Fibroblast of skin of scalp (primary cell): ENCODE results near the gene TREX2.

ENCODE experiments used
- DNase-seq: peaks from one replicate; pipeline ENCODE4 v3.0.0-alpha.2; 2013

The TREX2 gene

DNA sequence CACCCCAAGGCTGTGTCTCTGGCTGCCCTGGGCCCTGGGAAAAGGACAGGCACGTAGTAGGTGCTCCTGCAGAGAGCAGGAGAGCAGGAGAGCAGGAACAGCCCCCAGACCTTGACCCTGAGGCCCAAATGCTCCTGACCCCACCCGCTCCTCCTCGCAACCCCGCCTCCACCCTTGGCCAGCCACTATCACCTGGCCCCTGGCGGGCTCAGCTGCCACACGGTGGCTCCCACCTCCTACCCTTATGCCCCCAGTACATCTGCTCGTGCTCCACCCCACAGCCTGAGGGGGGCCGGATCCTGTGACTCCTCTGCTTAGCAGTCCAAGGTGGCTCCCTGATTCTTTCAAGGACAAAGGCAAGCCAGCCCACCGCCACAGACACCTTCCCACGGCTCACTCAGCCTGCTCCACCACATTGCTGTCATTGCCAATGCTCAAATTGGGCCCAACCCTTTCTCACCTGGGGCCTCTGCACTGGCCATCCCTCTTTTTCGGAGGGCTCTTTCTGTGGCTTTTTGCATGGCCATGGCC lies 30.0 kb upstream of the TREX2 start:
- no peak for DNase-seq

DNA sequence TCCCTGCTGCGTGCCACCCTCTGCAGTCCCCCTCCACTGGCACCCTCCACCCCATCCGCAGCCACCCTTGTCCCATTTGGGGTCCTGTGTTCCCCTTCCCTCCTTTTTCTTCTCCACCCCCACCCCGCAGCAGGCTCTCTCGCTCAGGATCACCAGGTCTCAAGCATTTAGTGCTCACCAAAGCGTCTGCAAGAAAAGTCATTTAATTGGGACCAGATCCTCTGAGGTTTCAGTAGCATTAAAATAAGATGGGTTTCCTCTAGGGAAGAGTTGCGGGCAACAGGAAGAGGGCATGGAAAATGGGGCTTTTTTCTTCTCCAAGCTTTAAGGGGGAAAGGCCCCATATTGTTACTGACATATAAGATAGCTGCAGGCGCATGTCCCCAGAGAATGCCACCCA lies 29.4 kb upstream of the TREX2 start:
- DNase-seq, result peak; percentile 53

DNA sequence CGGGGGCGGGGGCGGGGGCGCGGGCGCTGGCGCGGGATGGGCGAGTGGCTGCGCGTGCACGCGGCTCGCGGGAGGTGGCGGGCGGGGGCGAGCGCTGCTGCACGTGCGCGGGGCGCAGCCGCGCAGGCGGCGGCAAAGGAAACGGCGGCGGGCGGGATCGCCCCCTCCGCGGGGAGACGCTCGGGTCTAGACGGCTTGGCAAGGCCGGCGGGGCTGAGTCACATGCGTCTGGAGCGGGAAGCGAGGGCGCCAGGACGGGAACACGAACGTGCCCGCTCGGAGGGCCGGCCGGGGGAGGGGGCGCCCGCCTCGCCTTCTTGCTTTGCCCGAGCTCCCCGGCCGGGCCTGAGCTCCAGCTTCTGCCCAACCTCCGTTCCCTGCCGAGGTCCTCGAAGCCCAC lies 28.9 kb upstream of the TREX2 start:
- DNase-seq, result peak; percentile 83

DNA sequence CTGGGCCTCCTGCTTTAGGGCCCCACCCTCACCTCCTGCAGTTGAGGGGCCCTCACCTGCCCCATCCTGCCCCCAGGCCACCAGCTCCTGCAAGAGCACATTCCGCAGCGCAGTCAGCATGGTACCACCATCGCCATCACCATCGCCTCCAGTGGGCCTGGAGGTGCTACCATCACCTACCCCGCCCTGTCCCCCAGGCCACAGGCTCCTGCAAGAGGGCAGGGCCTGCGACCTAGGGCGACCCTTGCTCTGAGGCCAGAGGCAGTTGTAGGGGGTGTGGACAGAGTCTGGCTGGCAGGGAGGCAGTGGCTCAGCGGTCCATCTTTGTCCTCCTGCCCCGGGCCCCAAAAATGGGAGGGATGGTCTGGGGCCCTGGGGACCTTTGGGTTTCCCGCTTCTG lies 28.4 kb upstream of the TREX2 start:
- DNase-seq, result no peak

DNA sequence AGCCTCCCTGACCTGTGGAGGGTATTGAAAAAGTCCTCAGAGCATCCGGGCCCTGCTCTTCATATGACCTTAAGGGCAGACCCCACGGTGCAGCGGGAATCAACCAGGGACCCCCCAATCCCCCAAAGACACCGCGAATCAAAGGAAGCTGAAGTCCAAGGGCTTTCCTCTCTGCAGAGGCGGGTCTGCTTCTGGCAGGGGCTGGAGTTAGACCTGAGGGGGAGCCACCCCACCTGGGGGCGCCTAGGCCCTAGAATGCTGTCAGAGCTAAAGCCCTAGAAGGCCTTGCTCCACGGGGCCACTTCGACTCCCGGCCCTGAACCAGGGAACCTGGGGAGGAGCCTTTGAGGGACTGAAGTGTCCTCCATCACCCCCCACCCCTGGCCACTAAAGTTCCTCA lies 27.3 kb upstream of the TREX2 start:
- DNase-seq, result no peak

DNA sequence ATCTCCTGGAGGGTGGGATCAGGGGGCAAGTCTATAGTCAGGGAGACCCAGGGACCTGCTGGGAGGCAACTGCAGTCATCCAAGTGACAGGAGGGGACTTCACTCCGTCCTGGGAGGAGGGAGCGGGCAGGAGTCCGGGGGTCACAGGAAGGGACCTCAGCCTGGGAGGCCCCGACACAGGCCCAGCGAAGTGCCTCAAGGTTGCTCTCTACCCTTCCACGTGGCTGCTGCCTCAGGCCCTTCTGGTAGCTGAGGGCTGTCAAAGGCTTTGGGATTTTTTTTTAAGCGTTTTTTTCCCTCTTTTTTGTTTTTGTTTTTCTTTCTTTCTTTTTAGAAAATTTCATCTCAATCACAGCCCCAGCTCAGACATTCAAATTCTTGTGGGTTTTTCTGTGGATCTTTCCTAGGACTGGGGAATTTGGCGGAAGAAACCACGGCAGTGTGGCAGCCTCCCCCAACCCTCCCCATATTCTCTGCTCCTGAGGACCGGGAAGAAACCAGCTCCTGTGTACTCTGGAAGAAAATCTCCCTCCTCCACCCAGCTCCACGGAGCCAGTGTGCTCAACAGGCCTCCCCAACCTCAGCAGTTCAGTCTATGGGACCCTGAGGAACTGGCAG lies 25.9 kb upstream of the TREX2 start:
- DNase-seq, result peak; percentile 86

DNA sequence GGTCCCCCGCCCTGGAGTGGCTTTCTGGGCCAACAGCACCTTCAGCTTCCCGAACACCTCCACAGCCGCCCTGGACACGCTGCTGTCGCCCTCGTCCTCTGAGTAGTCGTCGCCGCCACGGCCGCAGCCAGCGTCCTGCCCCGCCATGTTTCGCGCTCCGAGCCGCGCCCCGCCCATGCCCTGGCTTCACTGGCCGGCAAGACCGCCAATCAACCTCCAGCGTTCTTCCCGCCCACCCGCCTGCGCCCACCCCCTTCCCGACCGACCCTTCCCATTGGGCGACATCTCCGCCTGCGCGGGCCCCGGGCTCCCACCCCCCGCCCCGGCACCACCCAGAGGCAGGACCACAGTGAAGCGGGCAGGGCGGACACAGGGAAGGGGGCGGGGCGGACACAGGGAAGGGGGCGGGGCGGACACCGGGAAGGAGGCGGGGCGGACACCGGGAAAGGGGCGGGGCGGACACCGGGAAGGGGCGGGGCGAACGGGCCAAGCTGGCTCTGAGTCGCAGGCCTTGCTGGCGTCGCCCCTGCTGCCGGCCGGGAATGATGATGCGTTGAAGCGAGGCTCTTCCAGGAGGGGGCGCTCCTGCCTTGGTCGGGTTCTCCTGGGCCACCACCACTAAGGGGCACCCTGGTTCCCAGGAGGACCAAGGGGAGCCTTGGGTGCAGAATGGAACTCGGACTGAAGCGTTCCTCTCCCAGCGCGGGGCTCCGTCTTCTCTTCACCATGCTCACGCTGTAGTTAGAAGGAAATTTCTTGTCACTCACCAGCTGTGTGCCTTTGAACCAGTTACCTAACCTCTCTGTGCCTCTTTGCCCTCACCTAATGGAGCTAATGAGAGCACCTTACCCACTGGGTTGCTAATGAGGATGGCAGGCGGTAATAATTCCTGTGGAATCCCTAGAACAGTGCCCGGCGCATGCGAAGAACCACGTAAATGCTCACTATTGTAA lies 24.8 kb upstream of the TREX2 start, which contains the start of gene HAUS7:
Gene HAUS7 (minus strand): TSS at position 166 of the 953 bp plus-strand sequence. CDS start 19 bp downstream, at position 147.
- peak; percentile 94 for DNase-seq

DNA sequence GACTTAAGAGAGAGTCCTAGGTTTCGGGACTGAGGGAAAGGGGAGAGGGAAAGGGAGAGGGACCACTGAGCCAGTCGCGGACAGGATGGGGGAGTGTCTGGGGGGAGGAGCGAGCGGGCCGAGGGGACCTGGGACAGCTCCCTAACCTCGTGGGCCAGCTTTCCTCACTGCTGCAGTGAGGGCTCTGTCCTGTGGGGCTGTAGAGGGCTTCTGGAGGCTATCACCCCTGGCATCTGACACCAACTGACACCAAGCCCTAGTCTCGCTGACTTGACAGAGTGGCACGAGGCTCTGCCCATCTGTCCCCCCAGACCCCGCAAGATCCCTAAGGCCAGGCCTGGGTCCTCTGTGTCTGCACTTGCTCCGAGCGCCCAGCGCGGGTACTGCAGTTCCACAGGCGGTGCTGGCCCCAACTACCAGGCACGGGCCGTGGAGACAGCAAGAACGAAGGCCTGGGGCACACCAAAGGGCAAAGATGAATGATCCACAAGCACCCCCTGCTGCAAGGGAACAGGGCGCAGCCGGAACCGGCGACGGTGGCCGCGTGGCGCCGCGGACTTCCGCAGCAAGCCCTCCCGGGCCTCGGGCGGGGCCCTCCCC lies 24.1 kb upstream of the TREX2 start:
- peak; percentile 23 for DNase-seq

DNA sequence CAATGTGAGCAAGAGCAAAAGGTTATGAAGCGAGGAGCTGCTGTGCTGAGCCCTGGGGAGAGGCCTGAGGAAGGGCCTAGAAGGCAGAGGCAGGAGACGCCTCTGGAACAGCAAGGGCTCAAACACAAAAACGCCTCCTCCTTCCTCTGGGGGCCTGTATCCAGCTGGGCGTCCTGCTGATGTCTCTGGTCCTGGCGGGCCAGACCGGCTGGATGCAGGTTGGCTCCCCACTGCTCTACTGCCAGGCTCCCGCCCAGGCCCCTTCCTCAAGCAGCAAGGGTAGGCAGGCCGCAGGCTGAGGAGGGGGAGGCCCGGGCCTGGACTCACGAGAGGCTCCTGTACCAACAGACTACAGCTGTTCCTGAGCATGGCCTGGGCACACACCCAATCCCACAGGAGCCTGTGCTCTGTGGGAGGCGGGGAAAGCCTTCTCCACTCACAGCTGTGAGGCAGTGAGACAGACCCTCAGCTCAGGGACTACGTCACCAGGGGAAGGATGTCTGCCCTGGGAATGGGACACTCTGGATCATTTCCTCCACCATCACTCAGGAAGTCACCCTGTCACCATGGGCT lies 22.2 kb upstream of the TREX2 start:
- peak; percentile 40 for DNase-seq

DNA sequence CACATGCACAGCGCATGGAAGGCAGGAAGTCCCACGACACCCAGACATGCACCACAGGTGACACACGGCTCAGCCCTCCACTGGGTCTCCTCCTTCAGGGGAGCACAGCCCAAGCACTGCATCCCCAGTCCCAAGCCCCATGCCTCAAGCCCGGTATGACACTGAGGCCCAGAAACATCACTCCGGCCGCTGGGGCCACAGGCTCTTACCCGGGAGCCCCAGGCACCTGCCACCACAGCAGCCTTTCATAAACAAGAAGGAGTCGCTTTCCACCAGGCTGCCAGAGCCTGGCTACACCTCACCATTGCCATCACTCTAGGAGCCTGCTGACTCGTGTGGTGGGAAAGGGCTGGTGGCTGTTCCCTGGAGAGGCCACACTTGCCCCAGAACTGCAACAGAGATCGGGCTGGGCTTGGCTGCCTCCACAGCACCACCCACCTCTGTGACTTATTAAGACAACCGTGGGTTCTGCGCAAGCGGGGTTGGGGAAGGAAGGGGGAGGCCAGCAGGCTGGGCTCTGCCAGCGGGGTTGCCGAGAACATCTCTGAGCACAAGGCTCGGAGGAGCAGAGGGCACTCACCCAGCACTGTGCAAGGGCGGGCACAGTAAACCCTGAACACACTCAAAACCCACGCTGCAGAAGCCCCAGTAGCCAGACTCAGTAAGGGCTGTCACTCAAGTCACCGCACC lies 20.0 kb upstream of the TREX2 start:
- peak; percentile 22 for DNase-seq

DNA sequence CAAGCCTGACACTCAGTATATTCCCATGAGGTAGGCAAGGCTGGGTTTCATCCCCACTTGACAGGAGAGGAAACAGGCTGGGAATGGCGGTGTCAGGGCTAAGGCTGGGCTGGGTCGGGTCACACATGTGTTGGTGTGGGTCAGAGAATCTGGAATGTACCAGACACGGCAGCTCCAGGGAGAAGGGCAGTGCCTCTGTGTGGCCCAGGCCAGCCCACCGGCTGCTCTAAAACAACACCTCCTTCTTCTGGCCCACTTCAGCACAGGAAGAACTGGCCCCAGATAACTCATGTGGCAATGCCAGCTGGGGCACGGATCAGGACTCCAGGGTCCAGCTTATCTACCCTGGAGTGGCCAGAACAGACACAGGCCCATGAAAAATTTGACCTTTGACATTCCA lies 18.3 kb upstream of the TREX2 start:
- DNase-seq, result no peak

DNA sequence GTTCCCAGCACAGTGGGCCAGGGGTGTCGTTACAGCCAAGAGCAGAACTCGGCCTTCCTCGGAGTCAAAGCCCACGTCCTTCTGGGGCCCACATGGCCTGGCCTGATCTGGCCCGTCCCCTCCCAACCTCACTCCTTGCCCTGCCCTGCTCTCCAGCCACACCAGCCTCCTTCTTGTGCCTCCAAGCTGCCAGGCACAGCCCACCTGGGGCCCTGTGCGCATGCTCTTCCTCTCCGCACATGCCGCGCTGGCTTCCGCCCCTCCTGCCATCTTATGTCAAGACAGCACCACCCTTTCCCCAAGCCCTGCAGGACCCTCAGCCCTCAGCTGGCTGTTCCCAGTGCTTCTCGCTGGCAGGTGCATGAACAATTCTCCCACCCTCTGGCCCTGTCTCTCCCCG lies 17.7 kb upstream of the TREX2 start:
- DNase-seq, result no peak

DNA sequence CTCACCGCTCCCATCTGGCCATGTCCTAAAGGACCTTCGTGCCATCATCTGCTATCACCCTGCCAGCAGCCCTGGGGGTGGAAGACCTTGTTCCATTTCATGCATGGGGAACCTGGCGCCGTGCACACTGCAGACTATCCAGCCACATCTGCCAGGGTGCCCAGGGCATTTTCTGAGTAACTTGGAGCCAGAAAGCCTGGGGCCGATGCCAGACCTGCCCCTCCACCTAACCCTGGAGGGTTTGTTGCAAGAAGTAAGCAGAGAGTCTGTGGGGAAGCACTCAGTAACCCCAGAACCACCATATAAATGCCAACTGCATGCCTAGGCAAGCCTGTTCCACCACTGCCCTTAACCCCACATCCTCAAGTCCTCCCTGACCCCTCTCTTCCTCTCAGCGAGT lies 17.2 kb upstream of the TREX2 start:
- no peak for DNase-seq

DNA sequence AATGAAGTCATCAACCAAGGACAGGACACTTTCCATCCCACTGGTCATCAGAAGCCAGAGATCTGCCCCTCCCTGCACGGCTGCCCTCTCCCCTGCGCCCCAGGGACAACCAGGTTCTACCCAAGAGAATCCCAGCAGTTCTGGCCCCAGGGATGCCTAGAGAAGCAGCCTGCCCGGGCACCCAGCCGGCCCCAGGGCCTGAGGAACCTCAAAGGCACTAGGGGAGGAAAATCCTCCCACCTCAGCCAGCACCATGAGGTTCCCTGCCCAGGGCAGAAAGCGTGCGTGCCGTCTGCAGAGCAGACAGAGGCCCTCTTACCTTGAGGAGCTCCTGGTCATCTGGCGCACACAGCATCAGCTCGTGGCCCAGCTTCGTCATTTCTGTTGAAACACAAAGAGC lies 16.4 kb upstream of the TREX2 start:
- no peak for DNase-seq

DNA sequence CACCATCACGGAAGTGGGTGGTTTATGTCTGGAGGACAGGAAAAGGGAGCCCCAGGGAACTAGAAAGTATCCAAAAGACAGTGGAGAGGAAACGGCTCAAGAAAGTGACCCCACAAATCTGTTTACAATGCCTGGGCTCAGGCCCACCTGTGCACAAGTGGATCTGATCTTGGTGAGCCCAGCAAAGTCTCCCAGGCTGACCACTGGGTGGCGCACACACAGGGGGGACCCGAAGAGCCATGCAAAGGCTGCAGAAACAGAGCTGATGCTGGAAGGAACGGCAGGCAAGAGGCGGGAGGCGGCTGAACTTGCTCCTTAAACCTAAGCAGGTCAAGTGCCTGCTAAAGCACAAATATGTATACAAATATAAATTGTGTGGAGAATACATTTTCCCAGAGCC lies 15.0 kb upstream of the TREX2 start:
- peak; percentile 51 for DNase-seq

DNA sequence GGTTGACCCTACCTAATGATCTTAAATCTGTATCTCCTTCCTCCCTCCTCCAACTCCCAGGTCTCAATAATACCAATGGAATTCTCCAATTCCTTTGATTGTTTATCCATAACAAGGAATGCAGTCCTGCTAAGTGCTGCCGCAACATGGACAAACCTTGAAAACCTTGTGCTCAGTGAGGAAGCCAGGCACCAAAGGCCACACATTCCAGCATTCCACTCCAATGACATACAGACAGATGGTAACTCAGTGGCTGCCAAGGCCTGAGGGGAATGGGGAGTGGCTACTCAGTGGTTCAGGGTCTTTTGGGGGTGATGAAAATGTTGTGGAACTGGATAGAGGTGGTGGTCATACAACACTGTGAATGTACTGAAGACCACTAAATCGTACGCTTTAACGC lies 14.1 kb upstream of the TREX2 start:
- DNase-seq, result peak; percentile 69

DNA sequence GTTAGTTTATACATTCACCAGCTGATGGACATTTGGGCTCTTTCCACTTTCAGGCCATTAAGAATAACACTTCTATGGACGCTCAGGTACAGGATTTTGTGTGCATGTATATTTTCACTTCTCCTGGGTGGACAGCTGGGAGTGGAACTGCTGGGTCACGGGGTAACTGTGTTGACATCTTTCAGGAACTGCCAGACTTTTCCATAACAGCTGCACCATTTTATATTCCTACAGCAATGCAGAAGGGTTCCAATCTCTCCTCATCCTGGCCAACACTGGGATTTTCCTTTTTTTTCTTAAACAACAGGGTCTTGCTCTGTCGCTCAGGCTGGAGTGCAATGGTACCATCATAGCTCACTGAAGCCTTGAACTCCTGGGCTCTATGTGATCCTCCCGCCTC lies 12.6 kb upstream of the TREX2 start:
- DNase-seq, result no peak

DNA sequence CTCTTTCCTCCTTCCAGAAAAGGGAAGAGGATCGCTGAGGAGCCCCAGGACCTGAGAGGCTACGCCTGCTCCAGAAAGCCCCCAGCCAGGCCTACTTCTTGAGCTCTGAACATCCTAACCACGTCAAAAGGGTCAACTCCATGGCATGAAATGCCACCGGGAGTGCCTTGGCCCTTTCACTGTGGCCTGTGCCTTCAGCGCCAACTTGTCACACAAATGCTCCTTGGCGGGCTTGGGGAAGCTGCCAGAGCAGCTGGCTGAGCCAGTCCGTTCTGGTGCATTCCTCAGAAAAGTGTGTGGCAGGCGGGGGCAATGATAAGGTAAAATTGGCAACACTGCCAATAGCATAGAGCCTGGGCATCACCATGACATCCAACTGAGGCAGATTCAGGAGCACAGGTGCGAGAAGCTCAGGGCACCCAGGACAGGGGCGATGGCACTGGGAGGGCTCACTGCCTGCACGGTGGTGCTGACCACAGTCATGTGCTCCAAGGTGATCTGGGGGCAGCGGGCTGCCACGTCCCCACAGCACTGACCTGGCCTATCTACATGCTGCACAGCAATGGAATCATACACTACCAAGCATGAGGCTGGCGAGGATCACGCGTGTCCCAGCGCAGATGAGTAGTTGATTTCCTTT lies 12.1 kb upstream of the TREX2 start:
- DNase-seq, result no peak

DNA sequence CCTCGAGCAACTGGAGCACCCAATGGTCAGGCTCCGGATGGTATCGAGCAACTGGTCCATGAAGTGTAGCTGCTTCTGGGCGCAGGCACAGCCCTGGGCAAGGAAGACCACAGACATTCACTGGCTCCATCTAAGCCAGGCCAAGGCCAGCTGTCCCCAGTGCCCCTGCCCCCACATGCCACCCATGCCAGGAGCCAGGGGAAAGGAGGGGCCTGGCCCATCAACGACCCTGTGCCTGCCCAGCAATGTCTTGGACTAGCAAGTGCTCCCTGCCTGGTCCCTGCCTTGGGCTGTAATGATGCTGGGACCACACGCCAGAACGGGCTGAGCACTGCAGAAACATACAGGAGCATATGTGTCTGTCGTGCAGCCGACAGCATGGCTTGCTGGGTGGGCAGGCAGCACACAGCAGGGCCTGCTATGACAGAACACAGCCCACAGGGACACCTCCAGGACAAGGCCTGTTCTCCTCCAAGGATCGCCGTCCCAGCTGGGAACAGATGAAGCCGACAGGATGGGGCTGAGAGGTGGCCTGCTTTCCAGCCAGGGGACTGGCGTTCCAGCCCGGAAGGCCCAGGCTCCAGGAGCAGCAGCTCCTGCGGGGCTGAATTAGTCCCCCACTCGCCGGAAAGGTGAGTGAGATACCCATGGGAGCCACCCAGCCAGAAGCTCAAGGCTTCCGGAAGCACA lies 11.4 kb upstream of the TREX2 start:
- no peak for DNase-seq

DNA sequence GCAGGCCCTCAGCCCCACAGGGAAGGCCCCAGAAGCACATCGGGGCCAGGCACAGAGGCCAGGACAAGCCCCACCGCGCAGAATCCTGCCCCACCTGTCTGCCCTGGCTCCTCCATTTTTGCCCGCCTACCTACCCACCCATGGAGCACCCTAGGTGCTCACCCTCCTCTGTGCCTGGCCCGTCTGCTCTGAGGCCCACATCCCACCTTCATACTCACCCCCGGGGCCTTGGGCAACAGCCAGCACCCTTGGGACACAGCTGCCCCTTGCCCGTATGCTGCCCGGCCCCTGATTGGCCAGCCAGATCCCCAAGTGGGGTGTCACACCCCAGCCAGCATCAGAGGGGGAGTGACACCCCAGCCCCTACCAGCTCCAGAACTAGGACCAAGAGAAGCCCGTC lies 10.8 kb upstream of the TREX2 start:
- DNase-seq, result no peak

DNA sequence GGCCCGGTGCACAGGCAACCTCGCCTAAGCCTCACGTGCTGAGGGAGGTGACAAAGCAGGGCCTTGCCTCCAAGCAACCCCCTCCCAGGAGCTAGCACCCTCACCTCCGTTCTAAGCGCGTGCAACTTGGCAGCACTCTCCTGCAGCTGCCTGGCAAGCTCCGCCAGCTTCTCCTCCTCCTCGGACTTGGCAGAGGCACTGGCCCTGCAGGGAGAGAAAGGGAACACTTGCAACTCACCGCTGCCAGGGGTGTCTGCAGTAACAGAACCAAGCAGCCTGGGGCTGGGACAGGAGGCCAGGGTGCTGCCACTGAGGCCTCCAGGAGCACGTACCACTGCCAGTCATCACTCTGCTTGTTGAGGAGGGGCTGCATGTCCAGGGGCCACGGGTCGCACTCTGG lies 10.3 kb upstream of the TREX2 start:
- no peak for DNase-seq
